ENCODE results near the gene PTGFRN. TPM values are rescaled to one million over a fixed set of nuclear protein-coding genes. Genes with fewer than 3 reads are reported as not detected.
A peak's percentile ranks its signal among the peaks of the same experiment; 100 is the strongest.

PTGFRN gene
- total and polyA plus RNA-seq, 2 experiments from 2014 or later = 17.4 to 32.7 TPM

DNA sequence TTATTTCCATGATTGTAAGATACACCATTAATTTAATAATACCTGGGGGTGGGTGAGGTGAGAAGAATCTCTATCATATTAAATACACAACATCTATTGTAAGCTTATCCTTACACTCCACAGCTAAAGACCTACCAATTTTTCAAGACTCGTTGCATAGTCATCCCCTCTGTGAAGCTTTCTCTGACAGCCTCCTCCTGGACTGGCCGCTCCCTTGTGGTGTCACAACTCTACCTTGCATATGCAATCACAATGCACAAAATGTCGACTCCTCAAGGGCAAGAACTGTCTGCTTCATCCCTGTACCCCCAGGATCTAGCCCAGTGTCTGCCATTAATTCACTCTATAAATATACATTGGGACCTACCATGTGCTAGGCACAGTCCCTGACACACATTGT lies 2.4 kb upstream of the PTGFRN start:
- no peak for DNase-seq (ENCODE audit: low spot score)
- H3K9me2 ChIP-seq (ENCODE audit: insufficient read depth) = peaks cover 4% of the 10 kb centered on the region; the same call in 1 of the 2 replicates
- H3K36me3 ChIP-seq (ENCODE audit: insufficient read depth) = peaks cover 2% of the 10 kb centered on the region; the same call in 1 of the 2 replicates
- H3K9me3 Mint-ChIP-seq = no peaks in the 10 kb centered on the region
- no peak overlapping the region for H2AFZ ChIP-seq
- TF ChIP-seq ZNF462 (CRISPR knock-in tag; IDR thresholded peaks at IDR 0.05) (no peak), NANOG (IDR thresholded peaks at IDR 0.05; ENCODE audit: borderline replicate concordance) (no peak), POLR2AphosphoS5 (IDR thresholded peaks at IDR 0.05; ENCODE audit: low read depth) (no peak)
- no peaks in the 10 kb centered on the region; the same call in 2 of the 3 replicates for H3K36me3 Mint-ChIP-seq (ENCODE audit: low read depth)
- H3K27me3 ChIP-seq (ENCODE audit: insufficient read depth) = no peaks in the 10 kb centered on the region
- no peaks in the 10 kb centered on the region for H3F3A ChIP-seq (replicated peaks; ENCODE audit: low read depth)
- H3K4me2 ChIP-seq = no peak overlapping the region
- H3K4me1 Mint-ChIP-seq = peaks cover 28% of the 10 kb centered on the region
- H3K4me3 ChIP-seq = no peak overlapping the region
- no peak overlapping the region for H3K27ac ChIP-seq (ENCODE audit: low read depth)
- peaks cover 9% of the 10 kb centered on the region for H3K27me3 Mint-ChIP-seq (ENCODE audit: insufficient read depth, low read depth, poor library complexity)
- H4K20me1 ChIP-seq (replicated peaks; ENCODE audit: insufficient read depth) = peaks cover 5% of the 10 kb centered on the region; the same call in 1 of the 2 replicates
- peaks cover 38% of the 10 kb centered on the region for H3K4me1 ChIP-seq (ENCODE audit: insufficient read depth)
- H3K27ac Mint-ChIP-seq = no peak overlapping the region
- H3K79me2 ChIP-seq (replicated peaks; ENCODE audit: insufficient read depth) = peaks cover 17% of the 10 kb centered on the region
- H3K4me3 Mint-ChIP-seq = no peak overlapping the region
- no peak for ATAC-seq

DNA sequence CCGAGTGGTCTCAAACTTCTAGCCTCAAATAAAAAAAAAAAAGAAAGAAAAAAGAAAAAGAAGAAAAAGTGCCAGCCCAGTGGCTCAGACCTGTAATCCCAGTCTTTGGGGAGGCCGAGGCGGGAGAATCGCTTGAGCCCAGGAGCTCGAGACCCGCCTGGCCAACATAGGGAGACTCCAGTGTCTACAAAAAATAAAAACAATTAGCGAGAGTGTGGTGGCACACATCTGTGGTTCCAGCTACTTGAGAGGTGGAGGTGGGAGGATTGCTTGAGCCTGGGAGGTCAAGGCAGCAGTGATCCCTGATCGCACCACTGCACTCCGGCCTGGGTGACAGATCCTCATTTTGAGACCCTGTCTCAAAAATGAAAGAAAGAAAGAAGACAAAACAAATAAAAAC lies 1.4 kb upstream of the PTGFRN start:
- peak overlapping the region; percentile 93; the same call in 2 of the 3 replicates for H3K4me3 Mint-ChIP-seq
- H3K9me2 ChIP-seq (ENCODE audit: insufficient read depth) = peaks cover 4% of the 10 kb centered on the region; the same call in 1 of the 2 replicates
- H3K27ac ChIP-seq (ENCODE audit: low read depth) = no peak overlapping the region
- ATAC-seq (no peak), DNase-seq (ENCODE audit: low spot score) (no peak)
- H3K4me2 ChIP-seq = 0 out of 2 replicates have a peak overlapping the region, but pooled peaks have one; percentile 100
- peak overlapping the region; percentile 97; the same call in 1 of the 2 replicates for H3K4me3 ChIP-seq
- no peaks in the 10 kb centered on the region; the same call in 2 of the 3 replicates for H3K36me3 Mint-ChIP-seq (ENCODE audit: low read depth)
- no peaks in the 10 kb centered on the region for H3K9me3 Mint-ChIP-seq
- peaks cover 36% of the 10 kb centered on the region for H3K4me1 ChIP-seq (ENCODE audit: insufficient read depth)
- H3K36me3 ChIP-seq (ENCODE audit: insufficient read depth) = peaks cover 11% of the 10 kb centered on the region; the same call in 1 of the 2 replicates
- H3K79me2 ChIP-seq (replicated peaks; ENCODE audit: insufficient read depth) = peaks cover 26% of the 10 kb centered on the region
- peaks cover 9% of the 10 kb centered on the region for H3K27me3 Mint-ChIP-seq (ENCODE audit: insufficient read depth, low read depth, poor library complexity)
- H2AFZ ChIP-seq = no peak overlapping the region
- H3K27me3 ChIP-seq (ENCODE audit: insufficient read depth) = no peaks in the 10 kb centered on the region
- H3F3A ChIP-seq (replicated peaks; ENCODE audit: low read depth) = no peaks in the 10 kb centered on the region
- peaks cover 5% of the 10 kb centered on the region; the same call in 1 of the 2 replicates for H4K20me1 ChIP-seq (replicated peaks; ENCODE audit: insufficient read depth)
- peaks cover 23% of the 10 kb centered on the region for H3K4me1 Mint-ChIP-seq
- H3K27ac Mint-ChIP-seq = no peak overlapping the region
- TF ChIP-seq EZH2phosphoT487 (IDR thresholded peaks at IDR 0.05; ENCODE audit: unreplicated experiment) (no peak), JUNB (IDR thresholded peaks at IDR 0.05; ENCODE audit: unreplicated experiment) (no peak), ZNF114 (CRISPR knock-in tag; IDR thresholded peaks at IDR 0.05) (no peak), EZH2 (IDR thresholded peaks at IDR 0.05; ENCODE audit: low read depth, unreplicated experiment) (no peak), CREB1 (CRISPR knock-in tag; IDR thresholded peaks at IDR 0.05; ENCODE audit: low read depth) (no peak), STAT1 (IDR thresholded peaks at IDR 0.05; ENCODE audit: unreplicated experiment) (no peak)
